H9 (cell line): ENCODE data around the gene TTC39C. TPM values are rescaled to one million over a fixed set of nuclear protein-coding genes. Genes with fewer than 3 reads are reported as not detected.

Source experiments
- DNase-seq: peaks from one replicate; pipeline ENCODE4 v3.0.0-alpha.2; 2017
- H2AFZ ChIP-seq: one replicate; pipeline ENCODE4 v1.6.1; 2013; ENCODE audit warnings: mild to moderate bottlenecking, low read length, control low read depth, moderate library complexity
- H2AK5ac ChIP-seq: 2 replicates; pipeline ENCODE4 v1.6.1; 2013; ENCODE audit warnings: low read length, control low read depth, mixed read lengths; ENCODE audit not compliant: insufficient read length
- H2BK120ac ChIP-seq: one replicate; pipeline ENCODE4 v1.6.1; 2013; ENCODE audit warnings: low read depth, mild to moderate bottlenecking, low read length, control low read depth, inconsistent platforms; ENCODE audit not compliant: poor library complexity, severe bottlenecking
- H2BK12ac ChIP-seq: 2 replicates; pipeline ENCODE4 v1.6.1; 2013; ENCODE audit warnings: low read length, control low read depth, mixed read lengths, low read depth; ENCODE audit not compliant: insufficient read length
- H2BK15ac ChIP-seq: 2 replicates; pipeline ENCODE4 v1.6.1; 2013; ENCODE audit warnings: low read depth, low read length, control low read depth
- H2BK20ac ChIP-seq: one replicate; pipeline ENCODE4 v1.6.1; 2013; ENCODE audit warnings: low read depth, mild to moderate bottlenecking, low read length, control low read depth, inconsistent platforms; ENCODE audit not compliant: poor library complexity, severe bottlenecking
- H2BK5ac ChIP-seq: 2 replicates; pipeline ENCODE4 v1.6.1; 2013; ENCODE audit warnings: low read length, control low read depth, mixed read lengths; ENCODE audit not compliant: insufficient read length
- H3K14ac ChIP-seq: 2 replicates; pipeline ENCODE4 v1.6.1; 2013; ENCODE audit warnings: low read length, control low read depth; ENCODE audit not compliant: insufficient read depth
- H3K18ac ChIP-seq: 2 replicates; pipeline ENCODE4 v1.6.1; 2013; ENCODE audit warnings: low read depth, mild to moderate bottlenecking, mixed read lengths, low read length, control low read depth; ENCODE audit not compliant: insufficient read length
- H3K23ac ChIP-seq: 2 replicates; pipeline ENCODE4 v1.6.1; 2013; ENCODE audit warnings: low read length, control low read depth, mixed read lengths, low read depth; ENCODE audit not compliant: insufficient read length
- H3K23me2 ChIP-seq: 2 replicates; pipeline ENCODE4 v1.6.1; 2013; ENCODE audit warnings: low read depth, mild to moderate bottlenecking, mixed read lengths, low read length, control low read depth; ENCODE audit not compliant: insufficient read length, poor library complexity, severe bottlenecking
- H3K27ac ChIP-seq: 2 replicates; pipeline ENCODE4 v1.5.1; 2013; ENCODE audit warnings: low read length, control low read depth, mixed read lengths, low read depth; ENCODE audit not compliant: insufficient read length
- H3K27me3 ChIP-seq: 2 replicates; pipeline ENCODE4 v1.6.1; 2013; ENCODE audit warnings: low read length, control low read depth, inconsistent platforms; ENCODE audit not compliant: insufficient read depth
- H3K4ac ChIP-seq: 2 replicates; pipeline ENCODE4 v1.6.1; 2013; ENCODE audit warnings: low read depth, mild to moderate bottlenecking, control low read depth, inconsistent platforms, low read length, moderate library complexity
- H3K4me1 ChIP-seq: 2 replicates; pipeline ENCODE4 v1.6.1; 2013; ENCODE audit warnings: low read length, control low read depth, inconsistent platforms; ENCODE audit not compliant: insufficient read depth
- H3K4me2 ChIP-seq: 2 replicates; pipeline ENCODE4 v1.6.1; 2013; ENCODE audit warnings: low read length, control low read depth, mixed read lengths; ENCODE audit not compliant: insufficient read length, insufficient read depth
- H3K56ac ChIP-seq: 2 replicates; pipeline ENCODE4 v1.6.1; 2013; ENCODE audit warnings: low read depth, mild to moderate bottlenecking, mixed read lengths, low read length, control low read depth; ENCODE audit not compliant: insufficient read length
- H3K79me1 ChIP-seq: 2 replicates; pipeline ENCODE4 v1.6.1; 2013; ENCODE audit warnings: low read depth, mild to moderate bottlenecking, moderate library complexity, low read length, control low read depth, inconsistent platforms; ENCODE audit not compliant: insufficient read depth, poor library complexity, severe bottlenecking
- H3K79me2 ChIP-seq: 2 replicates; pipeline ENCODE4 v1.6.1; 2013; ENCODE audit warnings: low read length, control low read depth, inconsistent platforms; ENCODE audit not compliant: insufficient read depth
- H3K9ac ChIP-seq: 2 replicates; pipeline ENCODE4 v1.6.1; 2013; ENCODE audit warnings: low read length, control low read depth, mixed read lengths; ENCODE audit not compliant: insufficient read length; ENCODE audit errors: extremely low read depth
- H3K9me3 ChIP-seq: one replicate; pipeline ENCODE4 v1.6.1; 2013; ENCODE audit warnings: low read depth, low read length, inconsistent platforms; ENCODE audit not compliant: control insufficient read depth
- H3T11ph ChIP-seq: one replicate; pipeline ENCODE4 v1.6.1; 2013; ENCODE audit warnings: mild to moderate bottlenecking, low read length, control low read depth, inconsistent platforms
- H4K20me1 ChIP-seq: one replicate; pipeline ENCODE4 v1.6.1; 2013; ENCODE audit not compliant: control insufficient read depth, insufficient read length, insufficient read depth
- H4K5ac ChIP-seq: 2 replicates; pipeline ENCODE4 v1.6.1; 2013; ENCODE audit warnings: low read depth, mild to moderate bottlenecking, mixed read lengths, low read length, control low read depth; ENCODE audit not compliant: insufficient read length
- H4K8ac ChIP-seq: replicated peaks from 2 replicates; pipeline ENCODE4 v1.6.1; 2013; ENCODE audit warnings: low read length, control low read depth, mixed read lengths, low read depth; ENCODE audit not compliant: insufficient read length
- H4K91ac ChIP-seq: 2 replicates; pipeline ENCODE4 v1.6.1; 2013; ENCODE audit warnings: low read depth, mild to moderate bottlenecking, moderate library complexity, mixed read lengths, low read length, control low read depth; ENCODE audit not compliant: insufficient read length
- H3K27ac Mint-ChIP-seq, 3 experiments: 2 replicates in 2 of 3; 3 replicates in 1 of 3; pipeline ENCODE4 v1.8.0; 2020 to 2021; ENCODE audit warnings: mixed read lengths in 3 of 3, mild to moderate bottlenecking in 1 of 3, moderate library complexity in 1 of 3
- H3K27me3 Mint-ChIP-seq: 2 replicates; pipeline ENCODE4 v1.8.0; 2021; ENCODE audit warnings: low read depth, mild to moderate bottlenecking, moderate library complexity, mixed read lengths
- H3K36me3 Mint-ChIP-seq, 3 experiments: 2 replicates in 2 of 3; 3 replicates in 1 of 3; pipeline ENCODE4 v1.8.0; 2020 to 2021; ENCODE audit warnings: low read depth in 3 of 3, mixed read lengths in 3 of 3; ENCODE audit not compliant: insufficient read depth in 1 of 3
- H3K4me1 Mint-ChIP-seq, 2 experiments: 2 replicates each; pipeline ENCODE4 v1.8.0; 2020; ENCODE audit warnings: mixed read lengths in 2 of 2
- H3K4me3 Mint-ChIP-seq, 2 experiments: 2 replicates in 1 of 2; 3 replicates in 1 of 2; pipeline ENCODE4 v1.8.0; 2020 to 2021; ENCODE audit warnings: mild to moderate bottlenecking in 2 of 2, mixed read lengths in 2 of 2, moderate library complexity in 1 of 2
- H3K9me3 Mint-ChIP-seq, 2 experiments: 2 replicates in 1 of 2; 3 replicates in 1 of 2; pipeline ENCODE4 v1.8.0; 2020; ENCODE audit warnings: mild to moderate bottlenecking in 2 of 2, mixed read lengths in 2 of 2, moderate library complexity in 1 of 2
- WGBS: extraction: QIAGEN DNeasy Blood & Tissue Kit; methylation state at CpG from one replicate; pipeline ENCODE4 v1.1.7; 2013; ENCODE audit warnings: missing lambda C conversion rate, low lambda C conversion rate, mixed read lengths; ENCODE audit not compliant: insufficient read length; ENCODE audit errors: extremely low coverage; 5-methylcytosine and 5-hydroxymethylcytosine counted together
- total RNA-seq: library from RNA; stranded (reverse); gene quantifications from 2 replicates; pipeline ENCODE4 v1.2.1, GENCODE V29; 2021
- TF ChIP-seq, protein P1 (sequence below): fragments of 200-600 bp; sonication (generic); conservative IDR thresholded peaks from 3 replicates; pipeline ENCODE4 v1.8.0; 2021; ENCODE audit warnings: antibody characterized with exemption, mild to moderate bottlenecking

The TTC39C gene
- total RNA-seq, 1 experiment from 2014 or later = 18.0 TPM

DNA sequence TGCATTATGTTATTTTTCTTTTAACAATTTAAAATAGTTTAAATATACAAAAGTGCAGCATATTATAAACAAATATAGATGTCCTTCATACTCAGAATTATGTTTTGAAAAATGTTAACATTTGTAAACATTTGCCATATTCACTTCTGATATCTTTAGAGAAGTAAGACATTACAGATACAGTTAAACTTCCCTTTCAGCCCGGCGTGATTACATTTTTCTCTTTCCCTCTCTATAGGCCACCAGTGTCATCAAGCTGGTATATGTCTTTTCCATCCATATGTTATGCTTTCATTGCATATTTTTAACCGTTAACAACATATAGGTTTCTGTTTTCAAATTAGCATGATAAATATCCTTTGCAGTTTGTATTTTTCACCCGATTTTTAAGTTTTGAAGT, 27.1 kb downstream of the TTC39C start:
- H3K4me2 ChIP-seq = no peak overlapping the region
- H3K23ac ChIP-seq = no peak overlapping the region
- H3K27me3 ChIP-seq = no peaks in the 10 kb centered on the region
- H3K4me1 ChIP-seq = no peaks in the 10 kb centered on the region
- no peak overlapping the region for H2BK15ac ChIP-seq
- H3K9ac ChIP-seq = no peak overlapping the region
- H2BK5ac ChIP-seq = no peak overlapping the region
- H3K56ac ChIP-seq = no peak overlapping the region
- no peak overlapping the region for H4K91ac ChIP-seq
- H3K9me3 ChIP-seq = no peaks in the 10 kb centered on the region
- no CpG with 5 or more reads among the region's 4 CpGs for WGBS
- peaks cover 20% of the 10 kb centered on the region; the same call in 1 of the 2 replicates for H3K79me2 ChIP-seq
- H4K5ac ChIP-seq = no peak overlapping the region
- H3K79me1 ChIP-seq = no peaks in the 10 kb centered on the region
- no peak overlapping the region for H3T11ph ChIP-seq
- H3K14ac ChIP-seq = no peak overlapping the region
- no peak overlapping the region for H2AFZ ChIP-seq
- DNase-seq = no peak
- no peak overlapping the region for H2AK5ac ChIP-seq
- peaks cover 10 to 12% of the 10 kb centered on the region in 2 experiments; a peak in 4 of 5 replicates for H3K9me3 Mint-ChIP-seq
- TF ChIP-seq, protein P1, sequence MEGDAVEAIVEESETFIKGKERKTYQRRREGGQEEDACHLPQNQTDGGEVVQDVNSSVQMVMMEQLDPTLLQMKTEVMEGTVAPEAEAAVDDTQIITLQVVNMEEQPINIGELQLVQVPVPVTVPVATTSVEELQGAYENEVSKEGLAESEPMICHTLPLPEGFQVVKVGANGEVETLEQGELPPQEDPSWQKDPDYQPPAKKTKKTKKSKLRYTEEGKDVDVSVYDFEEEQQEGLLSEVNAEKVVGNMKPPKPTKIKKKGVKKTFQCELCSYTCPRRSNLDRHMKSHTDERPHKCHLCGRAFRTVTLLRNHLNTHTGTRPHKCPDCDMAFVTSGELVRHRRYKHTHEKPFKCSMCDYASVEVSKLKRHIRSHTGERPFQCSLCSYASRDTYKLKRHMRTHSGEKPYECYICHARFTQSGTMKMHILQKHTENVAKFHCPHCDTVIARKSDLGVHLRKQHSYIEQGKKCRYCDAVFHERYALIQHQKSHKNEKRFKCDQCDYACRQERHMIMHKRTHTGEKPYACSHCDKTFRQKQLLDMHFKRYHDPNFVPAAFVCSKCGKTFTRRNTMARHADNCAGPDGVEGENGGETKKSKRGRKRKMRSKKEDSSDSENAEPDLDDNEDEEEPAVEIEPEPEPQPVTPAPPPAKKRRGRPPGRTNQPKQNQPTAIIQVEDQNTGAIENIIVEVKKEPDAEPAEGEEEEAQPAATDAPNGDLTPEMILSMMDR = no peak
- H4K8ac ChIP-seq = no peak overlapping the region
- no peak overlapping the region for H3K27ac Mint-ChIP-seq
- no peak overlapping the region for H2BK20ac ChIP-seq
- H3K4me3 Mint-ChIP-seq = no peak overlapping the region
- peaks cover 3 to 6% of the 10 kb centered on the region in 2 experiments; a peak in 3 of 4 replicates for H3K4me1 Mint-ChIP-seq
- peaks cover 5 to 6% (median 5%) of the 10 kb centered on the region in 3 experiments; a peak in 4 of 7 replicates for H3K36me3 Mint-ChIP-seq
- H4K20me1 ChIP-seq = no peaks in the 10 kb centered on the region
- no peak overlapping the region for H3K4ac ChIP-seq
- no peak overlapping the region for H3K27ac ChIP-seq
- no peak overlapping the region for H2BK12ac ChIP-seq
- no peak overlapping the region for H3K18ac ChIP-seq
- H3K23me2 ChIP-seq = no peaks in the 10 kb centered on the region
- no peaks in the 10 kb centered on the region for H3K27me3 Mint-ChIP-seq
- no peak overlapping the region for H2BK120ac ChIP-seq
